ENCODE measurements around the gene NTM. TPM values are rescaled to one million over a fixed set of nuclear protein-coding genes. Genes with fewer than 3 reads are reported as not detected.

Gene NTM
- total RNA-seq, 1 experiment from 2014 or later, result not detected

DNA sequence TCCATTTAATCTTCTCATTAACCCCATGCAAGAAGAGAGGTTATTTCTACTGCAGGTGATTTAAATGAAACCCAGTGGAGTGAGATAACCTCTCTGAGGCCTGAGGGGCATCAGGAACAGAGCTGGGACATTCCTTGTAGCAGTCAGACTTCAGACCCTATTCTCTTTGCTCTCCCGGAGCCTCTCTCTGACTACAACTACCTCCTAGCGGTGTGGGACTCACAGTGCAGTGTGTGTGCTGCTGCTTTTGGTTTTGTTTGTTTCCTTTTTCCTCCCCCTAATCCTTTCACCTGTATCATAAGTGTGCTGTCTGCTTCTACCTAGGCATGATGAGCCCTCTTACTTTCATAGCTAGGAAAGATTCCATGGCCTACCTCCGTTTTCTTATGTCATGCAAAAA is 769.6 kb downstream of the NTM start:
- H4K20me1 ChIP-seq (ENCODE audit: insufficient read depth), result no peaks in the 10 kb centered on the region
- no TSS peak for BruUV-seq (replicated peaks)
- H3K27ac ChIP-seq (ENCODE audit: low read depth, low read length), result no peak overlapping the region
- intact Hi-C loops (cut with micrococcal nuclease), result no loop called here
- no peaks in the 10 kb centered on the region for H3K36me3 ChIP-seq (ENCODE audit: control insufficient read depth in 1 of 2, insufficient read depth in 2 of 2, low read length in 2 of 2)
- ChIA-PET CTCF (no interaction called here), POLR2A (no interaction called here), RAD21 (ENCODE audit: low non-redundant PET in 1 of 2, low total read pairs in 2 of 2, uncharacterized antibody in 2 of 2, unreplicated experiment in 2 of 2) (no interaction called here)
- DNase-seq (ENCODE audit: low read depth, low spot score) (no peak), ATAC-seq (no peak)
- H3K9me3 ChIP-seq (ENCODE audit: control insufficient read depth in 1 of 2, insufficient read depth in 1 of 2, low read depth in 1 of 2, low read length in 2 of 2), result peaks cover 0 to 39% of the 10 kb centered on the region in 2 experiments; a peak in 2 of 4 replicates
- H3K4me2 ChIP-seq (ENCODE audit: low read length), result no peak overlapping the region
- no peak overlapping the region for H3K4me3 ChIP-seq (replicated peaks in 1 of 2; ENCODE audit: low read depth in 1 of 2, low read length in 2 of 2)
- no peaks in the 10 kb centered on the region for H3K4me1 ChIP-seq (ENCODE audit: control insufficient read depth in 1 of 2, insufficient read depth in 2 of 2, low read length in 2 of 2)
- no peak overlapping the region for H3K9ac ChIP-seq (ENCODE audit: low read length)
- no peak overlapping the region for H2AFZ ChIP-seq (ENCODE audit: low read depth, low read length, poor library complexity, severe bottlenecking)
- H3K27me3 ChIP-seq (ENCODE audit: insufficient read depth, low read length), result no peaks in the 10 kb centered on the region
- no peak for TF ChIP-seq YY1 (IDR thresholded peaks at IDR 0.05; ENCODE audit: extremely low read depth, insufficient replicate concordance, low read depth, low read length)
- TF ChIP-seq ZBTB33 (IDR thresholded peaks at IDR 0.05; ENCODE audit: extremely low read depth, insufficient replicate concordance, low read length), result no peak
- TF ChIP-seq ELF1 (IDR thresholded peaks at IDR 0.05; ENCODE audit: borderline replicate concordance, low read depth), result no peak
- H3K9me2 ChIP-seq (ENCODE audit: insufficient read depth), result no peaks in the 10 kb centered on the region
- H3K79me2 ChIP-seq (ENCODE audit: insufficient read depth, low read length), result no peaks in the 10 kb centered on the region

- Histone ChIP-seq H3K27ac (ENCODE audit: low read depth, low read length) (no peak overlapping the region), H3K9me3 (ENCODE audit: control insufficient read depth in 1 of 2, insufficient read depth in 1 of 2, low read depth in 1 of 2, low read length in 2 of 2) (peaks cover 0 to 37% of the 10 kb centered on the region in 2 experiments; a peak in 2 of 4 replicates), H3K4me1 (ENCODE audit: control insufficient read depth in 1 of 2, insufficient read depth in 2 of 2, low read length in 2 of 2) (no peaks in the 10 kb centered on the region), H3K36me3 (ENCODE audit: control insufficient read depth in 1 of 2, insufficient read depth in 2 of 2, low read length in 2 of 2) (no peaks in the 10 kb centered on the region), H4K20me1 (ENCODE audit: insufficient read depth) (no peaks in the 10 kb centered on the region), H3K4me3 (replicated peaks in 1 of 2; ENCODE audit: low read depth in 1 of 2, low read length in 2 of 2) (no peak overlapping the region), H3K79me2 (ENCODE audit: insufficient read depth, low read length) (no peaks in the 10 kb centered on the region), H2AFZ (ENCODE audit: low read depth, low read length, poor library complexity, severe bottlenecking) (no peak overlapping the region), H3K4me2 (ENCODE audit: low read length) (no peak overlapping the region), H3K27me3 (ENCODE audit: insufficient read depth, low read length) (no peaks in the 10 kb centered on the region), H3K9me2 (ENCODE audit: insufficient read depth) (no peaks in the 10 kb centered on the region), H3K9ac (ENCODE audit: low read length) (no peak overlapping the region)
- DNase-seq (ENCODE audit: low read depth, low spot score), result no peak
- intact Hi-C loops (cut with micrococcal nuclease), result no loop called here
- ChIA-PET RAD21 (ENCODE audit: low non-redundant PET in 1 of 2, low total read pairs in 2 of 2, uncharacterized antibody in 2 of 2, unreplicated experiment in 2 of 2) (no interaction called here), CTCF (no interaction called here), POLR2A (no interaction called here)
- BruUV-seq (replicated peaks), result no TSS peak
- TF ChIP-seq MAX (IDR thresholded peaks at IDR 0.05), result no peak
- ATAC-seq, result no peak
These were observed 771.7 kb downstream of the NTM start for GRCh38 chr11:132142121-132142520.

All from HCT116 (cell line).